Lower lobe of right lung (tissue), 2 donors: ENCODE measurements around the gene EHHADH. TPM values are rescaled to one million over a fixed set of nuclear protein-coding genes. Genes with fewer than 3 reads are reported as not detected.

Experiments
- ATAC-seq, 2 donors: fragments of 200-7000 bp; cut with Tn5 transposase; one replicate each; pipeline ENCODE4 v1.9.1; 2020 to 2022; ENCODE audit warnings: mild to moderate bottlenecking in 2 of 2, moderate library complexity in 2 of 2
- DNase-seq: peaks from one replicate; pipeline ENCODE4 v3.0.0-alpha.2; 2020
- H3K27ac ChIP-seq: fragments of 200-600 bp; one replicate; pipeline ENCODE4 v1.8.0; 2022
- H3K27me3 ChIP-seq: fragments of 200-600 bp; one replicate; pipeline ENCODE4 v1.8.0; 2022; ENCODE audit warnings: low read depth
- H3K36me3 ChIP-seq: fragments of 200-600 bp; one replicate; pipeline ENCODE4 v1.8.0; 2022; ENCODE audit warnings: mild to moderate bottlenecking
- H3K4me1 ChIP-seq: fragments of 200-600 bp; one replicate; pipeline ENCODE4 v1.8.0; 2022
- H3K4me3 ChIP-seq: fragments of 200-600 bp; one replicate; pipeline ENCODE4 v1.8.0; 2022; ENCODE audit warnings: mild to moderate bottlenecking
- H3K9me3 ChIP-seq: fragments of 200-600 bp; one replicate; pipeline ENCODE4 v1.8.0; 2022
- intact Hi-C: fragments of 100-400 bp; cut with DNase I; formaldehyde crosslinking; loops from one replicate; pipeline ENCODE4 v1.11.0; 2022
- total RNA-seq: library from RNA; stranded (reverse); fragmentation: NEBNext Ultra II Directional; extraction: Animal tissue kit (Norgen Biotek cat#: 25700); gene quantifications from one replicate; pipeline ENCODE4 v1.2.1, GENCODE V29; 2021
- TF ChIP-seq, protein P1 (sequence below): fragments of 200-600 bp; IDR thresholded peaks from one replicate; pipeline ENCODE4 v1.8.0; 2022; ENCODE audit warnings: antibody characterized with exemption, mild to moderate bottlenecking
- donor health status: DM: no; HTN: yes; CAD: no; lungs with severe emphysema.

Gene EHHADH
- total RNA-seq, 1 donor from 2014 or later: 11.5 TPM

DNA sequence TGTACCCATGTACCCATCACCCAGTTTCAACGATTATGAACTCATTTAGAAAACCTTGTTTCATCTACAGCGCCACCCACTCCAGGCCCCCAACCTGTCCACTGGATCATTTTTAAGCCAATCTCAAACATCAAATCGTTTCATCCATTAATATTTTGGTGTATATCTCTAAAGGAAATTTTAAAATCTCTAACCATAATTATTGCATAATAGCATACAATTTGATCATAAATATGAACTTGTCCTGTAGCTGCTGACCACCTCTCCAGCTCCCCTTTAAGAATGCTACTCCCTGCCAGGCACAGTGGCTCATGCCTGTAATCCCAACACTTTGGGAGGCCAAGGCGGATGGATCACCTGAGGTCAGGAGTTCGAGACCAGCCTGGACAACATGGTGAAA is 98.2 kb downstream of the EHHADH start:
- Histone ChIP-seq H3K4me3 (no peak overlapping the region), H3K27ac (no peak overlapping the region), H3K9me3 (no peaks in the 10 kb centered on the region), H3K36me3 (no peaks in the 10 kb centered on the region), H3K27me3 (peaks cover 10% of the 10 kb centered on the region), H3K4me1 (peaks cover 14% of the 10 kb centered on the region)
- DNase-seq: no peak
- ATAC-seq: no peak
- TF ChIP-seq, protein P1, sequence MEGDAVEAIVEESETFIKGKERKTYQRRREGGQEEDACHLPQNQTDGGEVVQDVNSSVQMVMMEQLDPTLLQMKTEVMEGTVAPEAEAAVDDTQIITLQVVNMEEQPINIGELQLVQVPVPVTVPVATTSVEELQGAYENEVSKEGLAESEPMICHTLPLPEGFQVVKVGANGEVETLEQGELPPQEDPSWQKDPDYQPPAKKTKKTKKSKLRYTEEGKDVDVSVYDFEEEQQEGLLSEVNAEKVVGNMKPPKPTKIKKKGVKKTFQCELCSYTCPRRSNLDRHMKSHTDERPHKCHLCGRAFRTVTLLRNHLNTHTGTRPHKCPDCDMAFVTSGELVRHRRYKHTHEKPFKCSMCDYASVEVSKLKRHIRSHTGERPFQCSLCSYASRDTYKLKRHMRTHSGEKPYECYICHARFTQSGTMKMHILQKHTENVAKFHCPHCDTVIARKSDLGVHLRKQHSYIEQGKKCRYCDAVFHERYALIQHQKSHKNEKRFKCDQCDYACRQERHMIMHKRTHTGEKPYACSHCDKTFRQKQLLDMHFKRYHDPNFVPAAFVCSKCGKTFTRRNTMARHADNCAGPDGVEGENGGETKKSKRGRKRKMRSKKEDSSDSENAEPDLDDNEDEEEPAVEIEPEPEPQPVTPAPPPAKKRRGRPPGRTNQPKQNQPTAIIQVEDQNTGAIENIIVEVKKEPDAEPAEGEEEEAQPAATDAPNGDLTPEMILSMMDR: no peak
- intact Hi-C loops: no loop called here

DNA sequence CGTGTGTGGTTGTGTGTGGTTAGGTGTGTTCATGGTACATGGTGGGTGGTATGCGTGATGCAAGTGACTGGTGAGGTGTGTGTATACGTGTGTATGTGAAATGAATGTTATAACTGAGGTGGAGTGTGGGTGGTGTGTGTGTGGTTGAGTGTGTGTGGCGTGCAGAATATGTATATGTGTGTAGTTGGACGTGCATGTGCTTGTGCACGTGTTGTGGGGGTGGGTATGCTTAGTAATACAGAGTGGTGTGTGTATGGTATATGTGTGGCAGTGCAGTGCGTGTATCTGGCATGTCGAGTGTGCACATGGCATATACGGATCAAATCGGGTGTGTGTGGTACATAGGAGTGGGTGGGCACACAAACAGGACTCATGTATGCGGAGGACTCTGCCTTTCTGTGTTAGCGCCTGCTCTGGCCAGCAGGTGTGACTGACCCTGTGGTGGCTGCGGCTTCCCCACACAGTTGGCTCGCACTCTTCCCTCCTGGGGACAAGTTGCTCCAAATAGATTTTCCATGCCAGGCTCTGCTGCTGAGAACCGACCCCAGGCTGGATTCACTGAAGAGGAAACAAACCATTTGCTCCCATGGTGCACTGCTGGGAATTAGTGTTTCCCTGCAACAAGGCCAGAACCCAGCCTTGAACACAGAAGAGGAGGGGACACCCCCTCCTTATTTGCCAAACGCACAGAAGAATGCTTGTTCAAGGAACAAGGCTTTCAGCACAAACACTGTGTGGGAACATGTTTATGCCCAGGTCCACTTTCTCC is 99.8 kb downstream of the EHHADH start:
- Histone ChIP-seq H3K9me3 (no peaks in the 10 kb centered on the region), H3K4me1 (peaks cover 14% of the 10 kb centered on the region), H3K27ac (no peak overlapping the region), H3K36me3 (no peaks in the 10 kb centered on the region), H3K4me3 (no peak overlapping the region), H3K27me3 (peaks cover 10% of the 10 kb centered on the region)
- no peak for DNase-seq
- TF ChIP-seq, protein P1: no peak
- intact Hi-C loops: no loop called here
- ATAC-seq: no peak

DNA sequence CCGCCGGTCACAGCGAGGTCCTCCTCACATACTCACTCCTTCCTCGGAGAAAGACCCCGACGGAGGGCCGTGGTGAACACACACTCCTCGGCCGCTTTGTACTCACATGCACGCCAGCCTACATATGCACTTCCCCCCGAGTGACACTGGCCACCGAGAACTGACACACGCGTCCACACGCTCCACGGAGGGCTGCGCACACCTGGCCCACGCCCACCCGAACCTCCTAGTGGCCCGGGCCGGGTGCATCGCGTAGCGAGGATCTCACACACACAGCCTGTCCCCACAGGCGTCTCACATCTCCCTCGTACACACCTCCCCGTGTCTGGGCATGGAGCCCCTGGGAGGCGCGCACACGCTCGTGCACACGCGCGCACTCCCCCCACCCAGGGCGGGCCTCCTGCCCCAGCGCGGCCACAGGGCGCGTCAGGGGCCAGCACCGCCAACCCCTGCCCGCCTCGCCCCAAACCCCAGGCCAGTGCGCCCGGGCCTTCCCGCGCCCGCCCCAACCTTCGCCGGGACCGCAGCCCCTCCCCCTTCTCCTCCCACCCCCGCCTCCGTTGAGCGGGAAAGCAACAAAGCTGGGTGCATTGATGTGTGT is 100.6 kb downstream of the EHHADH start:
- H3K27me3 ChIP-seq: peaks cover 10% of the 10 kb centered on the region
- no peaks in the 10 kb centered on the region for H3K9me3 ChIP-seq
- H3K4me3 ChIP-seq: peak overlapping the region; percentile 66
- intact Hi-C loops: no loop called here
- ATAC-seq: peak; percentile 35 to 59
- DNase-seq: no peak
- TF ChIP-seq, protein P1: no peak
- peaks cover 14% of the 10 kb centered on the region for H3K4me1 ChIP-seq
- H3K27ac ChIP-seq: no peak overlapping the region
- H3K36me3 ChIP-seq: no peaks in the 10 kb centered on the region

DNA sequence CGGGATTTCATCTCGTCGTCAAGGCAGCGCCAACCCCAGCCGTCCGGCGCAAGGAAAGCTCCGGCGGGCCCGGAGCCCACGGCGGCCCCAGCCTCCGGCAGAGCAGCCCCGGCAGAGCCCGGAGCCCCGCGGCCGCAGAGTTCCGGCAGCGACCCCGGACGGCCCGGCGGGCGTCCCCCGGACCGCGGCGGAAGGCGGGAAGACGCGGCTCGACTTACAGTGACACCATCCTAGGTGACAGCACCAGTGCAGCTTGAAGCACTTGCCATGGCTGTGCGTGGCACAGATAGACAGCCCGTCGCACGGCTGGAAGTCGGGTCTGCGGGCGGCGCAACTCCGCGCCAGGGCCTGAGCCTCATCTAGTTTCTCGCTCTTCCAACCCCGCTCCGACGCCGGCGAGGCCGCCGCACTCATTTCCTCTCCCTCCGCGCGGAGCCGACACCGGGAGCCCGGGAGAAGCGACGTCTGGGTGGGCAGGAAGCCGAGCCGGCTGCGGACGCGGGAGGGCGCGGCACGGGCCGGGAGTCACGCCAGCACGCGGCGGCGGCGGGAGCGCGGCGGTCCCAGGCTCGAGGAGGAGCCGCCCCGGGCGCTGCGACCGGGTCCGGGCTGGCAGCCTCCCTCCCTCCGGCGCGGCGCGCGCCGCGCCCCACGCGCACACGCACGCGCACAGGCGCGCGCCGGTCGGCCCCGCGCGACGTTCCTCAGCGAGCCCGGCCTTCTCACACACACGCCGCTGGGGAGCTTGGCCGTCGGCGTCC is 101.3 kb downstream of the EHHADH start, which contains the start of gene C3orf70:
Gene C3orf70, minus strand, starts transcription at position 651 of the 761 bp plus-strand sequence. Its CDS starts 237 bp downstream, at position 414.
- ATAC-seq (peak; percentile 81 to 83), DNase-seq (peak; percentile 61)
- peak within 1 kb of the TSS; percentile 69 for H3K27ac ChIP-seq
- no peaks in the 10 kb centered on the region for H3K9me3 ChIP-seq
- intact Hi-C loops: no loop called here
- peak within 1 kb of the TSS; percentile 66 for H3K4me3 ChIP-seq
- no peaks in the 10 kb centered on the region for H3K36me3 ChIP-seq
- TF ChIP-seq, protein P1: no peak
- H3K4me1 ChIP-seq: peaks cover 14% of the 10 kb centered on the region
- peaks cover 10% of the 10 kb centered on the region for H3K27me3 ChIP-seq

DNA sequence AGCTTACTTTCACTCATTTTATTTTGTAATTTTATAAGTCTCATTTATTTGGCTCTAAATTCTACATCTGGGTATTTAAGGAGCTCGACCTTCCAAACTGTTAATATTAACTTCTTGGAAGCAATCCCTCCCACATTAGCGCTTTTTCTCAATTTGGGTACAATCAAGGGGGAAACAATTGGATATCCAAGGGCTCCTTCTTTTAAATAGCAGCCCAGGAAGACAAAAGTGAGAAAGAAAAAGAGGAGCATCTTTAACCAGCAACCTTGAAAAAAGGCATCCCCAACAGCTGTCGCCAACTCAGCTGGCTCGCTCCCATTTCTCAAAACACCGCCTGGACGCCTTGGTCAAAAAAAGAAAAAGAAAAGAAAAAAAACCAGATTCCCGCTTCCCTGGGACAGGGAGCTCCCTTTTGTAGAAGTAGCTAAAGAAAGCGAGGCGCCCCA is 101.9 kb downstream of the EHHADH start:
- intact Hi-C loops: no loop called here
- Histone ChIP-seq H3K4me1 (peaks cover 14% of the 10 kb centered on the region), H3K4me3 (peak overlapping the region; percentile 66), H3K36me3 (no peaks in the 10 kb centered on the region), H3K9me3 (no peaks in the 10 kb centered on the region), H3K27ac (peak overlapping the region; percentile 69), H3K27me3 (peaks cover 10% of the 10 kb centered on the region)
- DNase-seq (no peak), ATAC-seq (no peak)
- TF ChIP-seq, protein P1: no peak
